Neural cell (in vitro differentiated cells): ENCODE results near the gene ARL15.

Source experiments
- EP300 ChIP-seq: fragments of 450-650 bp; conservative IDR thresholded peaks from 2 replicates; pipeline ENCODE4 v1.6.1; 2014; ENCODE audit warnings: antibody characterized with exemption, mild to moderate bottlenecking, moderate library complexity; ENCODE audit not compliant: poor library complexity, severe bottlenecking
- MXI1 ChIP-seq: fragments of 450-650 bp; conservative IDR thresholded peaks from 2 replicates; pipeline ENCODE4 v1.6.1; 2014; ENCODE audit warnings: antibody characterized with exemption, mild to moderate bottlenecking; ENCODE audit not compliant: poor library complexity, severe bottlenecking
- POLR2AphosphoS5 ChIP-seq: IDR thresholded peaks from 2 replicates; pipeline ENCODE4 v1.6.1; 2012

DNA sequence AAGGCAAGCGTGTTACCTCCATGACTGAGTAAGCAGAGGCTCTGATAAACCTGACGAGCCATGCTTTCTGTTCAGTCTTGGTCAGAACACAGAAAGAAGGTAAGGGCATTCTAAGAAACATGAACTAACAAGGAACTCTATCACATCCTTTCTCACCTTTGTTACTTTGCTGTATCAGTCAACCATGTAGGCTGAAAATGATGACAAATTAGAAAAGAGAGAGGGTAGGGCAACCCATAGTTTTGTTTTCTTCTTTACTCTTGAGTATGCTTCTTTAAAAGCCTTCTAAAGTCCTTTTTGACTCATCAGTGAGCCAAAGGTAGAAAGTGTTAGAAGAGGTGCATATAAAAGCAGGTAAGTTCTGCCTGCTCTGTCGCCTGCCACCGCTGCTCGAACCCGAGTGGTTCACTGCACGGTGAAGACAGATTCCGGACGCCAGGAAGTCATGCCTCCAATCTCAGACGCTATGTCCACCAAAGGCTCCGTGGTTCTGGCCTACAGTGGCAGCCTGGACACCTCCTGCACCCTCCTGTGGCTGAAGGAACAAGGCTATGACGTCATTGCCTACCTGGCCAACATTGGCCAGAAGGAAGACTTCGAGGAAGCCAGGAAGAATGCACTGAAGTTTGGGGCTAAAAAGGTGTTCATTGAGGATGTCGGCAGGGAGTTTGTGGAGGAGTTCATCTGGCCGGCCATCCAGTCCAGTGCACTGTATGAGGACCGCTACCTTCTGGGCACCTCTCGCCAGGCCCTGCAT, 451.5 kb downstream of the ARL15 start:
- TF ChIP-seq POLR2AphosphoS5, result no peak
- no peak for TF ChIP-seq MXI1
- no peak for TF ChIP-seq EP300
